ENCODE data around the gene FCAR.
"Not testable (repeated sequence)": the region's sequence is repeated elsewhere in the genome, so short reads cannot be mapped to it uniquely, and the experiment has no call there.

Gene FCAR

GRCh38 chr19:54873990-54874389, at the start of gene FCAR:
Gene FCAR (plus strand): TSS chr19:54874235. CDS start chr19:54874290, 55 bp downstream.
- intact Hi-C loops (cut with DNase I), result no loop called here
- no peak for DNase-seq

DNA sequence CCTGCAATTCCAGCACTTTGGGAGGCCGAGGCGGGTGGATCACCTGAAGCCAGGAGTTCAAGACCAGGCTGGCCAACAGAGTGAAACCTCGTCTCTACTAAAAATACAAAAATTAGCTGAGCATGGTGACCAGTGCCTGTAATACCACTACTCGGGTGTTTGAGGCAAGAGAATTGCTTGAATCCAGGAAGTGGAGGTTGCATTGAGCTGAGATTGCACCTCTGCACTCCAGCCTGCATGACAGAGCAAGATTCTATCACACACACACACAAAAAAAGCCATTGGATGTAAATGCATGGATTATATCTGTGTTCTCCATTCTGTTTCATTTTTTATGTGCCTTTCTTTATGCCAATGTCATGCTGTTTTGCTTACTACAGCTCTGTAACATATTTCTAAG, 49.6 kb upstream of the FCAR start:
- intact Hi-C loops (cut with DNase I); DNase-seq: not testable (repeated sequence)

GRCh38 chr19:54825326-54825725, 48.7 kb upstream of the FCAR start:
- intact Hi-C loops (cut with DNase I), result not testable (repeated sequence)

DNA sequence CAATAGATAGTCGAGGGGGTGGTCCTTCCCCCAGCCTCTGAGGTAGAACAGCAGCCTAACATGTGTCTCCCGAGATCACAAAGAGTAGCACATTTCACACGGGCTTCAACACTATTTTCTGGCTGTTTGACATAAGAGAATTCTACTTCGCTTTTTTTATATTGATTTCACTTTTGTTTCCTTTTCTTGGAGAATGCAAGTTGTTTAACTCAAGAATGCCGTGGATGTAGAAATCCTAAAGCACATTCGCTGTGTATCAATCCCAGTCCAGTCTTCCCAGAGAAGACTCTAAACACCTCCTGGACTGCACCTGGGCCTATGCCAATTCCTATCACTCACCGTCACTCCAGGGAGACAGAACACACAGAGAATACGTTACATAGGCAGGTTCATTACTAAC, 46.0 kb upstream of the FCAR start:
- intact Hi-C loops (cut with DNase I); DNase-seq: not testable (repeated sequence)

More at GRCh38 chr19:54825326-54825725, 48.7 kb upstream of the FCAR start:
- not testable (repeated sequence) for DNase-seq

DNA sequence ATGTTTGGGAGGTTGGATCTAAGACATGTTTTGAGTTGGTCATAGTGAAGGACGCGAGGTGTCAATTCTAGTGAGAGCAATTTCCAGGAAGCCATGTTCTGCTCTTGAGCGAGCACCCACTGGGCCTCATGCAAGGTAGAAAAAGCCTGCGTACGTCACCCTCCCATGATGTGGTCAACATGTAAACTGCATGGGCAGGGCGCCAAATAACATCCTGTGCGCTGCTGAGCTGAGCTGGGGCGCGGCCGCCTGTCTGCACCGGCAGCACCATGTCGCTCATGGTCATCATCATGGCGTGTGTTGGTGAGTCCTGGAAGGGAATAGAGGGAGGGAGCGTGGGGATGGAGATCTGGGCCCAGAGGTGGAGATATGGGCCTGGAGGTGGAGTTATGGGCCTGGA, 41.5 kb upstream of the FCAR start, which contains the start of gene KIR2DS4:
Gene KIR2DS4, plus strand, starts transcription at position 181 of the 400 bp plus-strand sequence.
- intact Hi-C loops (cut with DNase I), result not testable (repeated sequence)

DNA sequence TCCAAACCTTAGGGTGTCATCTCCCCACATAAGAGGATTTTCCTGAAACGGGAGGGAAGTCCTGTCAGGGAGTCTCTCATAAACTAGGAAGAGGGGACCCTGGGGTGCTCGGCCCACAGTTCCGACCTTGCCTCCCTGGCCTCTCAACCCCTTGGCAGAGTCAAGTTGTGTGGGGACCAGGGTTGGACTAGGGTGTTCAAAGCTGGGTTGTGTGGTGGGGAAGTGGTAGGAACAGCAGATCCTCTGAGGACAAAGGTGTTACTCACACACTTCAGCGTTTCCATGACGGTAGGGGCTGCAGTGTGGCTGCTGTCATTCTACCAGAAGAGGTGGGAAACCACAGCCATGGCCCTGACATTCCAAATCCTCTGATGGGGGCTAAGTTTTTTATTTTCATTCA, 38.9 kb upstream of the FCAR start:
- DNase-seq; intact Hi-C loops (cut with DNase I): not testable (repeated sequence)

More for the DNA sequence above, 41.5 kb upstream of the FCAR start, which contains the start of gene KIR2DS4:
- not testable (repeated sequence) for DNase-seq

DNA sequence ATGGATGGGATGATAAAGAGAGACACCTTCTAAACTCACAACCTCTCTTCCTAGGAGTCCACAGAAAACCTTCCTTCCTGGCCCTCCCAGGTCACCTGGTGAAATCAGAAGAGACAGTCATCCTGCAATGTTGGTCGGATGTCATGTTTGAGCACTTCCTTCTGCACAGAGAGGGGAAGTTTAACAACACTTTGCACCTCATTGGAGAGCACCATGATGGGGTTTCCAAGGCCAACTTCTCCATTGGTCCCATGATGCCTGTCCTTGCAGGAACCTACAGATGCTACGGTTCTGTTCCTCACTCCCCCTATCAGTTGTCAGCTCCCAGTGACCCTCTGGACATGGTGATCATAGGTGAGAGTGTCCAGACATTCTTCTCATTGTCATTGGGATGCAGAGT, 36.5 kb upstream of the FCAR start:
- DNase-seq; intact Hi-C loops (cut with DNase I): not testable (repeated sequence)

DNA sequence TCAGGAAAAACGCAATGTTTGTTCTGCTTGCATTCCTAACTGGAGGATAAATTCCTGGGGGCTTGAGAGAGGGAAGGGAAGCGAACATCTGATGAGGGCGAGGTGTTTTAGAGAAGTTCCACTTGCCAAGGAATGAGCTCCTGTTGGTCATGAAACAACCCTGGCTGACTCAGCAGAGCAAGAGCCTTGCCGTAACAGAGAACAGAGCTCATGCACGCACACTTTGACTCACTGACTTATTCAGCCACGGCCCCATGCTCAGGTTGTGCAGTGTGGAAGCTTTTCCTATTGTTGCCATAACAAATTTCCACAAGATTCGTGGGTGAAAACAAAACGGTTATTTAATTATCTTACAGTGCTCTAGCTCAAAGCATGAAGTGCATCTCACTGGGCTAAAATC, 30.9 kb upstream of the FCAR start:
- intact Hi-C loops (cut with DNase I); DNase-seq: not testable (repeated sequence)

DNA sequence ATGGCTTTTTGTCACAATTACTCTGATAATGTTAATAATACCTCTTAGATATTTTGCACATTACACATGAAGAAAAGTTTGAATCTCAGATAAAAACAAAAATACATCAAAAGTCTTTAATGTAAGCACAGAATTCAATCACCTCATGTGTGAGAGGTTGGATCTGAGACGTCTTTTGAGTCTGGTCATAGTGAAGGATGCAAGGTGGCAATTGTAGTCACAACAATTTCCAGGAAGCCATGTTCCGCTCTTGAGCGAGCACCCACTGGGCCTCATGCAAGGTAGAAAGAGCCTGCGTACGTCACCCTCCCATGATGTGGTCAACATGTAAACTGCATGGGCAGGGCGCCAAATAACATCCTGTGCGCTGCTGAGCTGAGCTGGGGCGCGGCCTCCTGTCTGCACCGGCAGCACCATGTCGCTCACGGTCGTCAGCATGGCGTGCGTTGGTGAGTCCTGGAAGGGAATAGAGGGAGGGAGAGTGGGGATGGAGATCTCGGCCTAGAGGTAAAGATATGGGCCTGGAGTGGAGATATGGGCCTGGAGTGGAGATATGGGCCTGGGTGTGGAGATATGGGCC, 23.9 kb upstream of the FCAR start, which contains the start of gene KIR3DL2:
Gene KIR3DL2, plus strand, starts transcription at position 383 of the 580 bp plus-strand sequence. Its CDS starts 33 bp downstream, at position 416.
- intact Hi-C loops (cut with DNase I), result not testable (repeated sequence)

GRCh38 chr19:54850930-54851329, 23.1 kb upstream of the FCAR start:
- DNase-seq, result no peak
- intact Hi-C loops (cut with DNase I), result no loop called here

More for the DNA sequence above, 23.9 kb upstream of the FCAR start, which contains the start of gene KIR3DL2:
- not testable (repeated sequence) for DNase-seq

GRCh38 chr19:54851353-54851752, 22.7 kb upstream of the FCAR start:
- no peak for DNase-seq
- intact Hi-C loops (cut with DNase I), result no loop called here

- DNase-seq; intact Hi-C loops (cut with DNase I): not testable (repeated sequence)
Observed at GRCh38 chr19:54855241-54855640, 18.8 kb upstream of the FCAR start.

- DNase-seq; intact Hi-C loops (cut with DNase I): not testable (repeated sequence)
Observed at GRCh38 chr19:54858476-54858875, 15.6 kb upstream of the FCAR start.

- DNase-seq; intact Hi-C loops (cut with DNase I): not testable (repeated sequence)
Observed at GRCh38 chr19:54859421-54859820, 14.6 kb upstream of the FCAR start.

- DNase-seq; intact Hi-C loops (cut with DNase I): not testable (repeated sequence)
Observed at GRCh38 chr19:54863459-54863858, 10.6 kb upstream of the FCAR start.

- DNase-seq, result no peak
- intact Hi-C loops (cut with DNase I), result no loop called here
Observed at GRCh38 chr19:54871696-54872095, 2.3 kb upstream of the FCAR start.

- intact Hi-C loops (cut with DNase I), result no loop called here
- DNase-seq, result no peak
Observed at GRCh38 chr19:54875506-54875905, 1.5 kb downstream of the FCAR start.

- DNase-seq, result no peak
Observed at GRCh38 chr19:54877471-54877870, 3.4 kb downstream of the FCAR start.

DNA sequence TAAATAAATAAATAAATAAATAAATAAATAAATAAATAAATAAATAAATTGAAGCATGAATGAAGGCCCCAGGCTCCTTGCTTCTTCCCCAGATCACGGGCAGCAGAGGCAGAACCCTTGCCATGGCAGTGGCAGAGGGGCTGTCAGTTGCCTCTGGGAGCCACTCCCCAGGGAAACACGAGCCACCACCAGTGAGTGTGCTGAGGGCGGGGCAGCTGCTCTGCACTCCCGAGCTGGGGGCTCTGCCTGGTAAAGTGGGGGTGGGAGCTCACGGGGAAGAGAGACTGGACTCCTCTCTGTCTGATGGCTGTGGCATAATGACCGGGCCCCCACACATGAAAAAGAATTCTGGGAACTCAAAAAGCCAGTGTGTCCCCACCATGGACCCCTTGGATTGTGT, 7.8 kb downstream of the FCAR start:
- intact Hi-C loops (cut with DNase I), result no loop called here
- no peak for DNase-seq

More at GRCh38 chr19:54877471-54877870, 3.4 kb downstream of the FCAR start:
- intact Hi-C loops (cut with DNase I), result no loop called here

DNA sequence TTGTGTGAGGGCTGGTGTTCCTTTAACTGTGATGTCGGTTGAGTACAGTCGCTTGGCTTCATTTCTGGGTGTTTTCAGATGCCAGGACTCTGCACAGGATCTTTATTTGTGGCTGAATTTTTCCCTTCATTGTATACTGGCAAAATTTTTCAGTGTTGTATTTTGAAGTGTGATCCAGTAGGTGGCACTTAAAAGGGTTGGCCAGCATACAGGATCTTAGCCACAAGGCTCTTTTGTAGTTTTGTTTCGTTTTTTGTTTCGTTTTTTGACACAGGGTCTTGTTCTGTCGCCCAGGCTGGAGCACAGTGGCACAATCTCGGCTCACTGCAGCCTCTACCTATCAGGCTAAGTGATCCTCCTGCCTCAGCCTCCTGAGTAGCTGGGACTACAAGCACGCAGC, 8.7 kb downstream of the FCAR start:
- intact Hi-C loops (cut with DNase I), result no loop called here
- no peak for DNase-seq

- intact Hi-C loops (cut with DNase I), result no loop called here
- no peak for DNase-seq
Observed at GRCh38 chr19:54883228-54883627, 9.2 kb downstream of the FCAR start.

- intact Hi-C loops (cut with DNase I), result no loop called here
- peak in 1 of 10 donors; percentile 14 for DNase-seq
Observed at GRCh38 chr19:54888239-54888638, 14.2 kb downstream of the FCAR start.

Measured in posterior cingulate gyrus (tissue), 11 donors.